GM18861 (cell line): ENCODE measurements around the gene SIK2.
"Not testable (repeated sequence)": the region's sequence is repeated elsewhere in the genome, so short reads cannot be mapped to it uniquely, and the experiment has no call there.

Source experiments
- ATAC-seq: cut with Tn5 transposase; IDR thresholded peaks from one replicate; pipeline ENCODE4 v1.9.1; 2021; ENCODE audit not compliant: unreplicated experiment

The SIK2 gene

GRCh38 chr11:111655924-111656323 is 53.7 kb downstream of the SIK2 start:
- no peak for ATAC-seq

- not testable (repeated sequence) for ATAC-seq
Measured at GRCh38 chr11:111657905-111658304, 55.7 kb downstream of the SIK2 start.

- not testable (repeated sequence) for ATAC-seq
Measured at GRCh38 chr11:111658493-111658892, 56.2 kb downstream of the SIK2 start.

GRCh38 chr11:111659201-111660115 is 57.2 kb downstream of the SIK2 start:
- no peak for ATAC-seq

DNA sequence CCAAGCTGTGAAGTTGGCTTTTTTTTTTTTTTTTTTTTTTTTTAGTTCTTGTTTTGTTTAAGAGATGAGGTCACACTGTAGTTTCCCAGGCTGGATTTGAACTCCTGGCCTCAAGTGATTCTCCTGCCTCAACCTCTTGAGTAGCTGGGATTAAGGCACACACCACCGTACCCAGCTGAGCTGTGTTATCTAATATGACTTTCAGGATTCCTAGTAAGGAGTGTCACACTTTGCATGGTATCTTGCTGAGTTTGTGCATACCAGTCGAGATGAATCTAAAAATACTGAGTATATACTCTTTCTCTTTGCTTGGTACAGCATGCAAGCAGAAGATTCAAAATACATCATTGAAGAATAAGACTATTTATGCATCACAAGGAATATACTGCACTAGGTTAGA is 58.6 kb downstream of the SIK2 start:
- no peak for ATAC-seq

DNA sequence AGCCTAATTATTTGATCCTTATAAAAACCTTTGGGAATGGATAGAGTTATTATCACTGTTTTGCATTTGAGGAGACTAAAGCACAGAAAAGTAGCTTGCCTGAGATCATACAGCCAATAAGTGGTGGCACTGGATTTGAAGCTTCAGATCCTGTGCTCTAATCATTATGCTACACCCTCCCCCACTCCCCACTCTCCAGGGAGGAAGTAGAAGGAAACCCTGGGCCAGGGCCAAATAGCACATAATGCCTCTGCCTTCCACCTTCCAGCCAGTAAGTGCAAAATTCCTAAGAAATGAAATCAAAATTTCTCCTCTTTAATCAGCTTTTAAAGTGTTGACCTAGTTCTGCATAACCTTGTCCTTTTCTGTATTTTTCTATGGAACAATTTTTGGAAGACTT is 61.6 kb downstream of the SIK2 start:
- no peak for ATAC-seq

DNA sequence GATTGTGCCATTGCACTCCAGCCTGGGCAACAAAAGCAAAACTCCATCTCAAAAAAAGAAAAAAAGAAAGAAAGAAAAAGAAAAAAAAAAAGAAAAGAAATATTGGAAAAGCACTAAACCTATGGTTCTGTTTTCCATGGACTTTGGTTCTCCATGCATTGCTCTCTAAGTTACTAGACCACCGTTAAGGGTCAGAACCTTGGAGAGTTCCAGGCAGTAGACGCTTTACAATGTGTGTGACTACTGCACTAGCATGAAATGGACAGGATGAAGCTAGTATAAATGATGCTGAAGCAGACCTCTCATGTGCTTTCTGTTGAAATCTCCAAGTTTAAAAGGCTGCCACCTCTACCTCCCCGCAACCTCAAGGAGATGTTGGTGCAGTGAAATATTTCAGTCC is 63.5 kb downstream of the SIK2 start:
- ATAC-seq, result no peak

- no peak for ATAC-seq
Measured at GRCh38 chr11:111668980-111669379, 66.7 kb downstream of the SIK2 start.

DNA sequence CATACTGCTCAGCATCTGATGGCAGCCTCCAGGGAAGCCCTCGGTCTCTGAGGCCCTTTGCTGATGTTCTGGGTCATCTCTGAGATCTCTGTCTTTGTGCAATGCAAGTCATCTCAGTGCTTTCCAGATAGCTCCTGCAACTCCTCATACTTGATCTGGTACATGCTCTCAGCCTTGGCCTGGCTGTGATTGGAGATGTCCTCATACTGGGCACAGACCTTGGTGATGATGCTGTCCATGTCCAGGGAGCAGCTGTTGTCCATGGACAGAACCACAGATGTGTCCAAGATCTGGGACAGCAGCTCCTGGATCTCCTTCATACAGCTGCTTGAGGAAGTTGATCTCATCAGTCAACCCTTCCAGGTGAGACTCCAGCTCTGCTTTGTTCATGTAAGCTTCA is 69.1 kb downstream of the SIK2 start:
- ATAC-seq, result no peak

DNA sequence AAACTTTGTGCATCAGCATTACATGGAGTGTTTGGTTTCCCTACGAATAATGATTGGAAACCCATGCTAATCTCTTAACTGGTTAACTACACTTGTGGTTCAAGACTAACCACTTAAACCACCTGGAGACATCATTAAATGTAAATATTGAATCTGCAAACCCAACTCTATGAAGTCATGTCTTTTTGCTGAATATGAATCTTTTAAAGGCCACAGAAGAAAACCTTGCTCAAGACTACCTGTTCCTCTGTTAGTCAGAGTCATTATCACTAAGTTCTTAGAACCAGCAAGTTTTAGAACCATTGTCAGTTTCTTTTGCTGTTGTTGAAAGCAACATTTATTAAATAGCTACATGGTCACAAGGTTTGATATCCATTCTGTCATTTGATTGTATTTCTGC is 70.7 kb downstream of the SIK2 start:
- ATAC-seq, result no peak

- no peak for ATAC-seq
Measured at GRCh38 chr11:111674941-111675340, 72.7 kb downstream of the SIK2 start.

DNA sequence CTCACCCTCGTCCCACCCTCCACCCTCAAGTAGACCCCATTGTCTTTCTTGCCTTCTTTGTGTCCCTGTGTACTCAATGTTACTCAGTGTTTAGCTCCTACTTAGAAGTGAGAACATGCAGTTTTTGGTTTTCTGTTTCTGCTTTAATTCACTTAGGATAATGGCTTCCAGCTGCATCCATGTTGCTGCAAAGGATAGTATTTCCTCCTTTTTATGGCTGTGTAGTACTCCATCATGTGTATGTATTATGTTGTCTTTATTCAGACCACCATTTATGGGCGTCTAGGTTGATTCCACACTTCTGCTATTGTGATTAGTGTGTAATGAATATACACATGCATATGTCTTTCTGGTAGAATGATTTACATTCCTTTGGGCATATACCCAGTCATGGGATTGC is 73.6 kb downstream of the SIK2 start:
- no peak for ATAC-seq

- ATAC-seq, result no peak
Measured at GRCh38 chr11:111676878-111677585, 74.8 kb downstream of the SIK2 start.

GRCh38 chr11:111680486-111681175 is 78.4 kb downstream of the SIK2 start:
- no peak for ATAC-seq

GRCh38 chr11:111683806-111684205 is 81.6 kb downstream of the SIK2 start:
- no peak for ATAC-seq

- ATAC-seq, result no peak
Measured at GRCh38 chr11:111684251-111684650, 82.0 kb downstream of the SIK2 start.

GRCh38 chr11:111688013-111688412 is 85.8 kb downstream of the SIK2 start:
- ATAC-seq, result no peak

DNA sequence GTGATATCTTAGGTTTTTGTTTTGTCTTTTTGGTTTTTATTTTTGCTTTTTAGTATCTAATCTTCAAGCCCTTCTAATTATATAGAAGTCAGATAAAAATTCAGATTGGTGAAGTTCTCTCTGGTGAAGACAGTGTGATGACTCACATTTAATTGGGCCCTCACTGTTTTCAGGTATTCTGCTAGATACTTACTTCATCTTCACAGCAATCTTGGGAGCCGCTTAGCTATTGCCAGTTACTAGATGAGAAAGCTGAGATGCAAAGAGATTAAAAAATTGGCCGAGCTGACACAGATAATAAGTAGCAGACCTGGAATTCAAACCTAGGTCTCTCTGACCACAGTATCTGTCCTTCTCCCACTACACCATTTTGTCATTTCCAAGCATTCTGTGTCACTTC is 88.9 kb downstream of the SIK2 start:
- ATAC-seq, result no peak

GRCh38 chr11:111691741-111692140 is 89.5 kb downstream of the SIK2 start:
- no peak for ATAC-seq

DNA sequence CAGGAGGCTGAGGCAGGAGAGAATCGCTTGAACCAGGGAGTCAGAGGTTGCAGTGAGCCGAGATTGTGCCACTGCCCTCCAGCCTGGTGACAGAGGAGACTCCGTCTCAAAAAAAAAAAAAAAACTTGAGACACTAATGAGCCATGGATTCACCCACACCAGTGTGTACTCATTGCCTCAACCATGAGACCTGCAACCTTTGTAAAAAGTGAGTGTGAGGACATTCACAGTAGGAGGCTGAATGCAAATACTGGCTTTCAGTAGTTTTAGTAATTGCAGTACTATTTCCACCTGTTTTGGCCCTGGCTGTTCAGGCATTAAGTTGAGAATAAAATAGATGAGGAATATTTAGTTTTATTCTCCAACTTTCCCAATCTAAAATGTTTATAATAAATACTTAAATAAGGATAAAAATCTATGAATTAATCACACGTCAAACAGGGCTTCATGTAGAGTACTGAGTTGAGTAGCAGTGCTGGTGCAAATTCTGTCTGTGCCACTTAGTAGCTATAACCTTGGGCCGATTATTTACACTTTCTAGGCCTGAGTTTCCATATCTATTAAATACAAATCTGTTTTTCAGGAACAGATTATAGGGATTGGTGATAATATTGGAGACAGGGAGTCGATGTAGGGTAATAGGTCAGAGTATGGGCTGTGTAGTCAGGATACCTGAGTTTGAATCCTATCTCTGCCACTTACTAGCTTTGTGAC is 91.1 kb downstream of the SIK2 start:
- ATAC-seq, result no peak

- no peak for ATAC-seq
Measured at GRCh38 chr11:111694851-111695250, 92.6 kb downstream of the SIK2 start.
